Cerebellar nuclear complex (tissue), 1 donor: Measurements from ENCODE around the gene TBX4.
"Not testable (repeated sequence)": the region's sequence is repeated elsewhere in the genome, so short reads cannot be mapped to it uniquely, and the experiment has no call there.

Experiments
- DNase-seq, 2 experiments: peaks; one replicate each; lab custom pipeline; 2025; lab: John Stamatoyannopoulos, UW

The TBX4 gene

DNA sequence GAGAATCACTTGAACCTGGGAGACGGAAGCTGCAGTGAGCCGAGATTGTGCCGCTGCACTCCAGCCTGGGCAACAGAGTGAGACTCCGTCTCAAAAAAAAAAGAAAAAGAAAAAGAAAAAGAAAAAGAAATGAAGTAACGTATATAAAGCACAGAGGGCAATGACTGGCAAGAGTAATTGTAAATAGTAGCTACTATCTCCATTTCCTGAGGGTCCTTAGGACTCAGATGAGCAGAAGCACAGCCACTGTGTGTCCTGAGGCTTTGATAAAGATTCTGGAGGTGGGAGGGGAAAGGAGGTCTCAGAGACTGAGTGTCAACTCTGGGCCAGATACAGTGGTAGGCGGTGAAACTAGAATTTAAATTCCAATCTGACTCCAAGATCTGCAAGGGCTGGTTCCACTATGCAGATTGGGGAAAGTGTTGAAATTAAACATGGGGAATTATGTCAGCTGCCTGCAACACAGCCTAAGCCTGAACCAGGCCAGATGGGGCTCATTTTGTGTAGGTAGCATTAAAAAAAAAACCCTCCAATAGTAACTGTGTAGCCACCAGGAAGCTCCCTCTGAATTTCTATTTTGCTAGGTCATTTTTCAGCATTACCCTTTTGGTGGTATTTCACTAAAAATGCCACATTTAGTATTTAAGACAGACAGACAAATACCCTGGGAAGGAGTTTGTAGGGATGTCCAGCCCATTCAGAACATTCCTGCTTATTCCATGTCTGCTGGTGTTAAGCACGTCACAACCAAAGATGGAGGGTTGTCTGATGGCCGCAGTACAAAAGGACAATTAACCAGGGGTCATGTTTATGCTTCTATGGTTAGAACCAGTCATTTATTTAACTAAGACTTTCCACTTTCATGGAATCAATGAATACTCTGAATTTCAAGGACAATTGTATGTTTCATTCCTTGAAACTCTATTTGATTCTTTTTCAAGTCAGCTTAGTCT is 46.1 kb downstream of the TBX4 start:
- no peak for DNase-seq

DNA sequence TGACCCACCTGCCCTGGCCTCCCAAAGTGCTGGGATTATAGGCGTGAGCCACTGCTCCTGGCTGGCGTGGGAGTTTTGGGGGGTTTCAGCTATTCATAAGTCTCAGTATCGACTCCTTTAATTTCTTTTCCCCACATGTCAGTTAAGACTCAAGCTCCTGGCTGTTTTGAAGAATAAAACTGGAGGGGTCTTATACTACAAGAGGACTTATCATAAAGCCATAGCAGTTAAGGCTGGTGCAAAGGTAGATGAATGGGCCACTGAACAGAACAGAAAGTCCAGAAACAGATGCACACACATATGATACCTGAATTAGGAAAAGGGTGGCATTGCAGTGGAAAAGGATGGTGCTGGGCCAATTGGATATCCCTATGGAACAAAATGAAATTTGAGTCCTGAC is 47.4 kb downstream of the TBX4 start:
- DNase-seq: no peak

DNA sequence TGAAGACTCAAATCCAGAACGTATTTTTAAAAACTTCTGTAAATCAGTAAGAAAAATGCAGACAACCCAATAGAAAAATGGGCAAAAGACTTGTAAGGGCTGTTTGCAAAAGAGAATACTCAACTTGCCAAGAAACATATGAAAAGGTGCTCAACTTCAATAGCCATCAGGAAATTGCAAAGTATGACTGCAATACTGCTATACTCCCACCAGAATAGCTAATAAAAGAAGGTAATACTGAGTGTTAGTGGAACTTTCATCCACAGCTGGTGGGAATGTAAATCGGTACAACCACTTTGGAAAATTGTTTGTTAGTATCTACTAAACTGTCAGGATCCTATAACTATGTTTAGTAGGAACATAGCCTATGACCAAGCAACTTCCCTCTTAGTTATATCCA is 48.1 kb downstream of the TBX4 start:
- no peak for DNase-seq

DNA sequence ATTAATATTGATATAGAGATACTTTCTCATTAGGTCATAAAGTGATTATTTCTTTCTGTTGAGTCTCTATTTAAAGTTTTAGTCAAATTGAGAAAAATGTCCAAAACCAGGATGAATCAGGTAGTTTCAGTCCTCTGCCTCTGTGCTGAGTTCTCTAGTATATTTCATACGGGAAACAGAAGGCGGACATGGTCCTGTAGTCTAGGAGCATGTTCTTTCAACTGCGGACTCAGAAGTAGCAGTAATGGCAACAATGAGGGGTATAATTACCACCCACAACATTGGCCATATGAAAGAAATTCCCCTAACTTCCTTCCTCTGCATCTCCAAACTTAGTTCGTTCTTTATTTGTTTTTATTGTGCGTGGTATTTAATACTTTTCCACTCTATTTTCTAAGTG is 50.1 kb downstream of the TBX4 start:
- no peak for DNase-seq

DNA sequence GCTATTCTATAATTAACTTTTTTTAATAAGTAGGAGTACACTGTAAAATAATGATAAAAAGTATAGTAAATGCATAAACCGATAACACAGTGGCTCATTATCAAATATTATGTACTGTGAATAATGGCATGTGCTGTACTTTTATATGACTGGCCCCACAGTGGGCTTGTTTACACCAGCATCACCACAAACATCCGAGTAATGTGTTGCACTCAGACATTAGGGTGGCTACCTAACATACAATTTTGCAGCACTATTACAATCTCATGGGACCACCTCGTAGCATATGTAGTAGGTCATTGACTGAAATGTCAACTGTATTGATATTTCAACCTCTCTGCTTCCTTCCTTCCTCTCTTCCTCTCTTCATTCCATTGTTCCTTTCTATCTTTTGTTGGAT is 51.7 kb downstream of the TBX4 start:
- DNase-seq: no peak

DNA sequence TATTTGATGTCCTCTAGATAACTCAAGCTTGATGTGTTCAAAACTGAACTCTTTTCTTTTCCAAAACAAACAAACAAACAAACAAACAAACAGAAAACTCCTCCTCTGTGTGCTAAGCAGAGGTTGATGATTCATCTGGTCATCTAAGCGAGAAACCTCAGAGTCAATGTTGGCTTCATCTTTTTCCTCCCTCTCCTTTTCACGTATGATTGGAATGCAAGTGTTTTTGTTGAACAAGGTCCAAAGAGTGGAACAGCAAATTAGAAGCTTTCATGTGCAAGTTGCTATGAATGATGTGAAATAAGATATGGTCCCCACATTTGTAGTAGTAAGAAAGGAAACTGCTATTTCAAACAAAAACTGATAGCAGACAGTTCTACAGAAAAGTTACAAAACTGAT is 52.5 kb downstream of the TBX4 start:
- no peak for DNase-seq

DNA sequence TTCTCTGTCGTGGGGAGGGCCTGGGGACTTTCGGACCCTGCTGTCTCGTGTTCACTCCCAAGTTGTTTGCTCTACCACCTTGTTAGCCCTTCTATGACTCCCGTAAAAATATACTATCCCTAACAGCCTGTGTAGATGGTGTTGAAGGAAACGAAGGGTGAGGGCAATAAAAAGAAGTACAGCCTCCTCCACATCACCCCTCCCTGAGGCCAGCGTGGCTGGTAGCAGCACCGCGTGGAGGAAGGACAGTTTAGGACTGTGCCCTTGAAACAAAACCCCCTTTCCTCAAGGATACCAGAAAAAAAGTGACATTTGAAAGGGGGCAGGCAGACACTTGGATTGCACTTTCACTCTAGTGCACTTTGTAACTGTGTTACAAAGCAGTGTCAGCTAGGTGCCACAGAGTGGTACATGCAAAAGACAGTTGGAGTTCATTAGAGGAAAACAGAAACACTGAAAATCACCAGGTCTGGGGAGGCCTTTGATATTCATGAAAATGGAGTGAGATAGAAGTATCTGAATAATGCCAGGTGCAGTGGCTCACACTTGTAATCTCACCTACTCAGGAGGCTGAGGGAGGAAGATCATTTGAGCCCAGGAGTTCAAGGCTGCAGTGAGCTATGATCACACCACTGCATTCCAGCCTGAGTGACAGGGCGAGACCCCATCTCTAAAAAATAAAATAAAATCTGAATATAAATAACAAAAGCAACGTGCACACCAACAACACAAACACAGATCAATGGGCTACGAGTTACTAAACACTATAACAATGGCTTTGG is 53.8 kb downstream of the TBX4 start:
- DNase-seq: no peak

DNA sequence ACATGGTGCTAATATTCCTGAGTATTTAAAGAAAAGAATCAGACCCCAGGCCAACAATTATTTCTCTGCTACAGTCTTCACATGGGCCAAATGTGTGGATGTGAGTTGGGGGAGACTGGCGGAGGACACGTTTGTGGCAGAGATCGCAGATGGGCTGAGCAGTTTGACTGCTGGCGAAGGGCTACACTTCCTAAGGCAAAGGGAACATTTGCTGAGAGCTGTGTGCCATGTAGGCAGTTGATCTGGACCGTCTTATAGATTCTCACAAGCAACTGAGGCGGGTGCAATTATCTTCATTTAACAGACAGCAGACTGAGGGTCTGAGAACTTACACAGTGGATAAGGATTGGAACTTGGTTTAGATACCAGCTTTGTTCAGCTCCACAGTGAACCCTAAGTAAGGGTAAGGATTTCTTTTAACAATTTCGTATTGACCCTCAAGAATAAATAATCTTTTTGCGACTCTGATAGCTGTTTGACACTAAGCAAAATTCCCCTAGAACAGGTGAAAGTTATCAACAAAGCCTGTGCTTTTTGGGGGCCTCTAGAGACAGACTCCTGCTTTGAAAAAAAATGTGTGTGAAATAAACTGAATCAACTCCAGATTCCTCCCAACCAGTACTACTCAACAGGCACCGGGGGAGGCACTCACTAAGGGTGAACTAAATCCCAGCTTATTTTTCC is 55.3 kb downstream of the TBX4 start:
- no peak for DNase-seq

DNA sequence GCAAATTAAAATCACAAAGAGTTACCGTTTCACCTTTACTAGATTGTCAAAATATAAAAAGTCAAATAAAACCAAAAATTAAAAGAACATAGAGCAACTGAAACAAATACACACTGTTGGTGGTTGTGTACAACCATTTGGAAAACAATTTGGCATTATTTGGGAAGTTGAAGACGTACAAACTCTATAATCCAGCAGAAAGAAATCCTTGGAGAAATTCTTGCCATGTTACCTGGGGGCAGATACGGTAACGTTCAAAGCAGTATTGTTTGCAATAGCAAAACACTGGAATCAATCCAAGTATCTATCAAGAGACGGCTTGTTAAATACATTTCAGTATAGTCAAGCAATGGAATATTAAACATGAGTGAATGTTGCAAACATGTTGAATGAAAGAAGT is 56.7 kb downstream of the TBX4 start:
- DNase-seq: no peak

DNA sequence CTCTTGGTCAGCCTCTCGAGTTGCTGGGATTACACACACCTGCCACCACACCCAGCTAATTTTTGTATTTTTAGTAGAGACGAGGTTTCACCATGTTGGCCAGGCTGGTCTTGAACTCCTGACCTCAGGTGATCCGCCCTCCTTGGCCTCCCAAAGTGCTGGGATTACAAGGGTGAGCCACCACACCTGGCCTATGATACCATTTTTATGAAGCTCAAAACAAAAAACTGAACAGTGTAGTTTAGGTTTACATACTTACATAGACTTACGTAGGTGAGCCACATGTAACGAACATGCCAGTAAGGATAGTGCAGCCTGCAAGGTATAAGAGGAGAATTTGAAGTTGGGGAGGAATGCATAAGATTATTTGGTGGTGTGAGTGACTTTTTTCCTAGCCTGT is 57.2 kb downstream of the TBX4 start:
- DNase-seq: not testable (repeated sequence)

DNA sequence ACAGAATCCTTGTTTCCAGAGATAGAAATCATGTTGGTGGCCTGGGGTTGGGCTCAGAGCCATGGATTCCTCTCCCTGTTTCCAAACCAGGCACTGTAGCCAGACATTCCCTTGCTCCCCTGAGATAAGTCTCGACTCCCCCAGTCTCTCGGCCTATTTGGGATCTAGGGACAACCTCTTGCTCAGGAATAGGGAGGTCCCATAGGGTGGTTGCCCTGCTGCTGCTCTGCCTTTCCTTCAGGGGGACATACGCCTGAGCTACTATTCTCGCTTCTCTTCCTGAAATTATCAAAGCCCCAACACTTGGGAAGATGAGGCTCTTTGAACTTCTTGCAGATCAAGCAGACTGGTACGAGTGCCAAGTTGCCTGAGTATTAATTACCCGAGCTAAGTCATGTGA is 58.0 kb downstream of the TBX4 start:
- DNase-seq: no peak

DNA sequence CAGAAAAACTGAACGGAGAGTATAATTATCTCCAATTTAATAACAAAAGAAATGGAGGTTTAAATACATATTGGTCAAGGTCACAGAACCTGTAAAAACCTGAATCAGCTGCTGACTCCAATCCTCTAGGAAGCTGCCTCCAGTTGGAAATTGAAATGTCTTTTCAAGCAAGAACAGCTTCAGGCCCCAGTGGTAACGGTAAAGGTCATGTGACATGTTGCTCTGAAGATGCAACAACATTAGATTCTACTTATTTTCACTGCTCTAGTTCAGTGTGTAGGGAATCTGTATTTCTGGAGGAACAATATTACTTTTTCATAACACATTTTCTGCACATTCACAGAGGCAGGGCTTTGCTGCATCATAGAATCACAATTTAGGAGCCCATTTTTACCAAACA is 58.8 kb downstream of the TBX4 start:
- no peak for DNase-seq

DNA sequence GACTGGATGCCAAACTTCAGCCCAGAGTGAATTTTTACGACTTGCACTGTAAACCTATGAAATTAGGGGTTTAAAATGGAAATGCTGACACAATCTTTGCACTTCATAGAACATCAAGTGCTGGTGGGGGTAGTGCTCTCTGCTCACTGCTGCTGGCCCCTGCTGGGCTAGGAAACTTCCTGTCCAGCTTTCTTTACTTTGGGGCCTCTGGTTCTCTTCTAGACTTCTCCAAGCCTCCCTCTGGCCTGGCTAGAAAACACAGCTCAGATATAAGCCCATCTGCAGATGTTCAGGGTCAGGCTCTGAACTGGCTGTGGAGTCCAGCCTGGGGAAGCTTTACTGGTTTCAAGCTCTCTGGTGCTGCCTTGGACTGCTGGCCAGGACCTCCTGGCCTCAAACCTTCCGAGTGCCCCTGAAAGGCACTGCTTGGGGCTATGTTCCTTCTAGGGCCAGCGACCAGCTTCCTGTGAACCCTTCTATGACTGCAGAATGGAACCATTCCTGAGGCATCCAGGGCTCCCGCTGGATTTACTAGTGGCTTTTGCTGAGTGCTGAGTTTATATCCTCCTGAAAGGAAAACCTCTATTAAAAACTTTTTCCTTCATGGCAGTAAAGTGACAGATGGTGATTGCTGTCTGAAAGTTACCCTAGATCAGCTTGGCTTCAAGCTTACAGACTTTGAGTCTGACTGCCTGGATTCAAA is 59.4 kb downstream of the TBX4 start:
- no peak for DNase-seq

DNA sequence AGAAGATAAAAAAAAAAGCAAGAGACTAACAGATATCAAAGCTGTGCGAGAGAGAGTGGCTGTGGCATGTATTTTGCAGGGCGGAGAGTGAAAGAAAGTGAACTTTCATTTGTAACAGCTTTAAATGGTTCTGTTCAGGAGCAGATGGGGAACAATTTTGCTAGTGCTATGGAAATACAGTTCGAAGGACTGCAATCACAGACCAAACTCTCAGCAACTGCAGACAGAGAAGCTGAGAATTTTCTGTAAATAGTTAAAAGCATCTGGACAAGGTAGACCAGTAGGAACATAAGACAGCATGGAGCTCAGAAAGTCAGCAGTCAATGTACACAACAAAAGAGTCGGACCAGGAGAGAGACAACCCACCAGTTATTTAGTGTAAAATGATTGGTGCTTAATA is 62.3 kb downstream of the TBX4 start:
- no peak for DNase-seq

DNA sequence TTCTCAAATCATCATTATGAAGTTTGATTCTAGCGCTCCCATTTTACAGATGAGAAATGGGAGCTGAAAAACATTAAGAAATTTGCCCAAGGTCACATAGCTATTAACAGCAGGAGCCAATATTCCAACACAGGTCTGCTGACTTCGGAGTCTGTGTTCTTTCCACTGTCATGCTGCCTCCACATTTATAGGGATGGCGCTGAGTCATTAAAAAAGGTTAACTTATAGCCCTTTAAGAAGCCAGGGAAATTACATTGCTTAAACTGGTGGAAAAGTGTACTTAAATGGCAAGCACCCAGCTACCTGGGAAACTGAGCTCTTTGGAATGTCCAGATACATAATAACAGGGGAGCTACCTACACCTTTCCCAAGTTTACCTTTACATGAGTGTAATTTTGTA is 65.0 kb downstream of the TBX4 start:
- DNase-seq: no peak

DNA sequence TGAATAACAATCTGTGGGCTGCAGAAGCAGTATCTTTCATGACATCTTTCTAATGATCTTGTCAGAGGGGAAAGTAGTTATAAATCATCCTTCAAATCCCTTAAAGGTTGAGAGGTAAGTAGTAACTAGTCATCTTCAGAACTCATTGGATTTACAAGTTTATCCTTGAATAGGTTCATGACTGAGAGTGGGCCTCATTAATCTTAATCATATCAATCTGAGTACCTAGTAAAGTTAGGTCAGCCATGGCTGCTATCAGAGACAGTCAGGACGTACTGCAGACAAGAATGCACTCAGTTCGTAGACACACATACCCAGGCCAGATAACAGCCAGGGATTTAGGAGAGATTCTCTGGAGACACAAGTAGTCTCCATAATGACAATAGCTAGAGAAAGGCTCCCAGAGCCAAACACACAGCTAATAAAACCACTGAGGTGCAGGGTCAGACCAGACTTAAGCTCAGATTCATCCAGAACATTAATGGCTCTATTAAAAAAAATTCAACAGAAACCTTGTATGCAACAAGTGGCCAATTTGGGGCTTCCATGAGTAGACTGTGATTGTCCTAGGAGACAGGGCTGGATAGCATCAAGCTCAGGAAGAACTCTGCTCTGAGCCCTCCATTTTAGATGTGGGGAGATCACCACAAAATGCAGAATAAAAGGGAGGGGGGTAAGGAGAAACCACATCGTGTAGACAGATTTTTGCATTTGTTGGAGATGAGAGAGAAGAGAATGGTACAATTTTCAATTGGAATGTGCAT is 65.8 kb downstream of the TBX4 start:
- no peak for DNase-seq

DNA sequence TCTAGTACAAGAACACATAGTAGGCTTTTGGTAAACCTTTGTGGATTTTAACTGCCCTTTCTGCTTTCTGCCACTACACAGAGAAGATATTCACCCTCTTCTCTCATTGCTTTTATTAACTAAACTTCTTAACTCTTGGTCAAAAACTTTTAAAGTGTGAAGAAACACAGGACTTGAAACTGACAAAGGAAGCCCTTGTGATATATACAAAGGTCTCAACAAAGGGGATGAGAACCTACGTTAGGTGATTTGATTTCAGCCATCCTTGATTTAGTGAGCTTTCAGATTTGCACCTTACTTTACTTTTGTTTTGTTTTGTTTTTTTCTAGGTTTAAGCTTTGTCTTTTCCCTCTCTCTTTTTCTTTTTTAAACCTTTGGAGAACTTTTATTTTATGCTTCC is 66.9 kb downstream of the TBX4 start:
- no peak for DNase-seq

DNA sequence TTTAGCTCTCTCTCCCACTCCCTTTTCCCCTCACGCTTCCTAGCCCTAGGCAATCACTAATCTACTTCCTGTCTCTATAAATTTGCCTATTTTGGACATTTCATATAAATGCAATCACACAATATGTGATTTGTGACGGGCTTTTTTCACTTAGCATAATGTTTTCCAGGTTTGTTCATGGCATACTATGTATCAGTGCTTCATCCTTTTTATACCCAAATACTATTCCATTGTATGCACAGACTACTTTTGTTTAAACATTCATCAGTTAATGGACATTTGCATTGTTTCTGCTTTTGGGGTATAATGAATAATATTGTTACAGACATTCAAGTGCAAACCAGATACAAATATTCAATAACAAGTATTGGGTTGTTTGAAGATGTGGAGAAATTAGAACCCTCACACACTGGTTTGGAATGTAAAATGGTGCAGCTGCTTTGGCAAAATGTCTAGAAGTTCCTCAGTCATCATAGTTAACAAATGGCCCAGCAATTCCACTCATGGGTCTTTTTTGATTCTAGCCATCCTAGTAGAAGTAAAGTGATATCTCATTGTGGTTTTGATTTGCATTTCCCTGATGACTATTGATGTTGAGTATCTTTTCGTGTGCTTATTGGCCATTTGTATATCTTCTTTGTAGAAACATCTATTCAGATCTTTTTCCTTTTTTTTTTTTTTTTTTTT is 67.7 kb downstream of the TBX4 start:
- no peak for DNase-seq

DNA sequence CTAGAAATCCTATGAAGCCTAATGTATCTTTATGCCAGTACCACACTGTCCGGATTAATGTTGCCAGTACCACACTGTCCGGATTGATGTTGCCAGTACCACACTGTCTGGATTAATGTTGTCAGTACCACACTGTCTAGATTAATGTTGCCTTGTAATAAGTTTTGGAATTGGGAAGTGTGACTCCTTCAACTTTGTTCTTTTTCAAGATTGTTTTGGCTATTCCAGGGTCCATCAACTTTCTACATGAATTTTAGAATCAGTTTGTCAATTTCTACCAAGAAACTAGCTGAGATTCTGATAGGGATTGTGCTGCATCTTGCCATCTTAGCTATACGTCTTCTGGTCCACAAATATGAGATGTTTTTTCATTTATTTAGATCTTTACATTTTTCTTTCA is 68.7 kb downstream of the TBX4 start:
- no peak for DNase-seq

DNA sequence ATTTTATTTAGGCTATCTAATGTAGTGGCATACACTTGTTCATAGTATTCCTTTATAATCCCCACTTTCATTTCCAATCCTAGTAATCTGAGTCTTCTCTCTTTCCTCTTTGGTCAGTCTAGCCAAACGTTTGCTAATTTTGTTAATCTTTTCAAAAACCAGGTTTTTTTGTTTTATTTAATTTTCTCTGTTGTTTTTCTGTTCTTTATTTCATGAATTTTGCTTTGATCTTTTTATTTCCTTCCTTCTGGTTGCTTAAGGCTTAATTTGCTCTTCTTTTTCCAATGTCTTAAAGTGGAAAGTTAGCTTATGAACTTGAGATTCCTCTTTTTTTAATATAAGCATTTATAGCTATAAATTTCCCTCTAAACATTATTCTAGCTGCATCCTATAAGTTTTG is 69.9 kb downstream of the TBX4 start:
- DNase-seq: no peak

DNA sequence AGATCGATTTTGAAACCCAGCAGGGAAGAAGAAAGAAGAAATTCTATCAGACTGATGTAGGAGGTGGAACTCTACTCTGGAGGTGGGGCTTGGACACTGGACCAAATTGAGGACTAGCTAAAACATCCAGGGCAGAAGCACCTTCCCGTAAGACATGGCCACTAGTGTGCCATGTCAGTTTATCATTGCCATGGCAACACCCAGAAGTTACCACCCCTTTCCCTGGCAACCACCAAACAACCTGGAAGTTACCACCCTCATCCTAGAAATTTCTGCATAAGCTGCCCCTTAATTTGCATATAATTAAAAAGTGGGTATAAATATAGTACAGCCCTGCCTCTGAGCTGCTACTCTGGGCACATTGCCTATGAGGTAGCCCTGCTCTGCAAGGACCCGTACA is 72.1 kb downstream of the TBX4 start:
- no peak for DNase-seq
